GM12801 (cell line): Measurements from ENCODE around the gene C15orf62.
A peak's percentile ranks its signal among the peaks of the same experiment; 100 is the strongest.

Experiments
- CTCF ChIP-seq: IDR thresholded peaks from one replicate; pipeline ENCODE4 v1.5.1; 2011; ENCODE audit warnings: control low read depth; ENCODE audit not compliant: insufficient read length; ENCODE audit errors: extremely low read depth

The C15orf62 gene

GRCh38 chr15:40773902-40774301, 4.1 kb downstream of the C15orf62 start:
- no peak for TF ChIP-seq CTCF

- TF ChIP-seq CTCF: no peak
Observed at GRCh38 chr15:40775007-40775406, 5.2 kb downstream of the C15orf62 start.

- no peak for TF ChIP-seq CTCF
Observed at GRCh38 chr15:40775740-40776536, 6.2 kb downstream of the C15orf62 start.

GRCh38 chr15:40776537-40777141, 6.9 kb downstream of the C15orf62 start:
- no peak for TF ChIP-seq CTCF

GRCh38 chr15:40782609-40783227, 12.9 kb downstream of the C15orf62 start:
- TF ChIP-seq CTCF: peak; percentile 58

- TF ChIP-seq CTCF: no peak
Observed at GRCh38 chr15:40785164-40785563, 15.4 kb downstream of the C15orf62 start.

GRCh38 chr15:40785814-40786213, 16.0 kb downstream of the C15orf62 start:
- TF ChIP-seq CTCF: no peak
